HG02970 (cell line): ENCODE results near the gene ICE2.
"Not testable (repeated sequence)": the region's sequence is repeated elsewhere in the genome, so short reads cannot be mapped to it uniquely, and the experiment has no call there.

ENCODE experiments used
- ATAC-seq: cut with Tn5 transposase; IDR thresholded peaks from one replicate; pipeline ENCODE4 v1.9.1; 2021; ENCODE audit warnings: mild to moderate bottlenecking, moderate library complexity, moderate number of reproducible peaks; ENCODE audit not compliant: unreplicated experiment, low FRiP score

The ICE2 gene

GRCh38 chr15:60413231-60413824, 65.6 kb downstream of the ICE2 start:
- no peak for ATAC-seq

DNA sequence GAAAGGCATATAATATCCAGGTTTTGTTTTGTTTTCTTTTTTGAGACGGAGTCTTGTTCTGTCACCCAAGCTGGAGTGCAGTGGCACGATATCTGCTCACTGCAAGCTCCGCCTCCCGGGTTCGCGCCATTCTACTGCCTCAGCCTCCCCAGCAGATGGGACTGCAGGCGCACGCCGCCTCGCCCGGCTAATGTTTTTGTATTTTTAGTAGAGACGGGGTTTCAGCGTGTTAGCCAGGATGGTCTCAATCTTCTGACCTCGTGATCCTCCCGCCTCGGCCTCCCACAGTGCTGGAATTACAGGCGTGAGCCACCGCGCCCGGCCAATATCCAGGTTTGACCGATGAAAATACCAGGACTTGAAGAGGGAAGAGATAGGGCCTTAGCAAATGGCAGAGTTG, 66.1 kb downstream of the ICE2 start:
- not testable (repeated sequence) for ATAC-seq

GRCh38 chr15:60411774-60412425, 67.0 kb downstream of the ICE2 start:
- ATAC-seq, result no peak

GRCh38 chr15:60410350-60410749, 68.6 kb downstream of the ICE2 start:
- not testable (repeated sequence) for ATAC-seq

- ATAC-seq, result no peak
Measured at GRCh38 chr15:60408463-60408981, 70.4 kb downstream of the ICE2 start.

DNA sequence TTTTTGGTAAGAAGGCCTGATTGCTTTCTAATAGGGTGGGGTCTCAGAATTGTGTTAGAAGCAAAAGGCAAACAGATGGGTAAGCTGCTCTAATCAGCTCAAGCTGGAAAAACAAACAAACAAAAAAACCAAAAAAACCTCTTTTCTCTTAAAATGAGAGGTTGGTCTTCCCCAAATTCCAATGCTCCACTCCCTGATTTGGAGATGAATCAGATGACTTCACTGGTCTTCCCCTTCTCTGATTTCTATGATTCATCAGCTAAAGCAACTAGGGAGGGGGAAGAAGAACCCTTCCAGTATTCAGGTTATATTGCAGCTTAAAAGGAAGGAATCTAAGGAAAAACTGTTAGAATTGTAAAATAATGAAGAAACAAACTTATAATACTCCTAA, 71.5 kb downstream of the ICE2 start:
- ATAC-seq, result no peak

DNA sequence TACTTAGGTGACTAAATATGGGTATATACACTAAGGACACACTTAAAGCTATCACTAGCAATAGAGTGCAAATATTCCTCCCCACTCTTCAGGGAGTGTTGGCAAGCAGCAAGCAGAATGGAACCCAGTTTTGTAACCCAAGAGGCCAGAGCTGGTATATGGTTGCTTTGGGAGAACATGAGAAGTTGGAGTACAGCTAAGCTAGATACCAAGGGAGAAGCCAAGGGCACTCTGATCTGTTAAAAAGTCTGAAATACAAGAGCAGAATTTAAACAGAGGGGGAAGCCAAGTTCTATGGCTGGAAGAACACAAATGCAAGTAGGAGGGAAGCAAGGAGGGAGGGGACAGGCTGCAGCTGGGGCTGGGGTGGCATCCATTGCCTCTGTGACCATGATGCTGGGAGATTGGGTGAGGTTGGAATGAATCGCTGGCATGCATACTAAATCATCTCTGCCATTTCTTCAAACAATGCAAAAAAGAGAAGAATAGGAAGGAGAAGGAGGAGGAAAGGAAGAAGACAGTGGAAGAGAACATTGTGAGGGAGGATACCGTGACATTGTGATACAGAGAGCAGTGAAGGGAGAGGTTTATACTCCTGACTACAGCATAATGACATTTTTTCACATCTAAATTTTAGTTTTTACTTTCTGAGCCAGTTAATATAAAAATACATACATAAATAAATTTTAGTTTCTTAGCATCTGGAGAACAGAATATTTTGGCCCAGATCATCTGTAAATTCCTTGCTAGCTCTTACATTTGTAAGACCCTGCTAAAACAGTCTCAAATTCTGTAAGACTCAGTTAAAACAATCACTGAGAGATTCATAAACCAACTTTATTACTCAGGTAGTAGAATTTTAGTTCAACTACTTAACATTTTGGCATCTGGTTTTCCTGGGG, 72.2 kb downstream of the ICE2 start:
- ATAC-seq, result no peak

- ATAC-seq, result no peak
Measured at GRCh38 chr15:60405399-60405798, 73.5 kb downstream of the ICE2 start.

- not testable (repeated sequence) for ATAC-seq
Measured at GRCh38 chr15:60404351-60404750, 74.6 kb downstream of the ICE2 start.

- no peak for ATAC-seq
Measured at GRCh38 chr15:60400944-60401343, 78.0 kb downstream of the ICE2 start.

DNA sequence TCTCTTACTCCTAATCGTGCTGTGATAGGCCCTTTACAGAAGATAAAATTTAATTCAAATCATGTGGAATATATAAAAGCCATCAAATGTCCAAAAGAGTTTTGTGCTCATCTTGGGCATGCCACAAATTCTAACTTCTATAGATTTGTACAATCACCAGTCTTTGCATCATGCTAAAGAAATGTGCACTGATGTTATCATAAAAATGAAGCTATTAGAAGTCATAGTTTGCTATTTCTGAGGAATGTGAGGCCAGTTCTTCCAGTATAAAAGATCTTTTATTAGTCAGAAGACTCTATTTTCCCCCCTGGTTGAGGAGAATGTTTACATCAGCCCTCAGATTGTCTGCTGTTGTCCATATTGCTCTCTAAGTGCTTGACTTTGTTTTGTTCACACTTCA, 79.0 kb downstream of the ICE2 start:
- ATAC-seq, result no peak

DNA sequence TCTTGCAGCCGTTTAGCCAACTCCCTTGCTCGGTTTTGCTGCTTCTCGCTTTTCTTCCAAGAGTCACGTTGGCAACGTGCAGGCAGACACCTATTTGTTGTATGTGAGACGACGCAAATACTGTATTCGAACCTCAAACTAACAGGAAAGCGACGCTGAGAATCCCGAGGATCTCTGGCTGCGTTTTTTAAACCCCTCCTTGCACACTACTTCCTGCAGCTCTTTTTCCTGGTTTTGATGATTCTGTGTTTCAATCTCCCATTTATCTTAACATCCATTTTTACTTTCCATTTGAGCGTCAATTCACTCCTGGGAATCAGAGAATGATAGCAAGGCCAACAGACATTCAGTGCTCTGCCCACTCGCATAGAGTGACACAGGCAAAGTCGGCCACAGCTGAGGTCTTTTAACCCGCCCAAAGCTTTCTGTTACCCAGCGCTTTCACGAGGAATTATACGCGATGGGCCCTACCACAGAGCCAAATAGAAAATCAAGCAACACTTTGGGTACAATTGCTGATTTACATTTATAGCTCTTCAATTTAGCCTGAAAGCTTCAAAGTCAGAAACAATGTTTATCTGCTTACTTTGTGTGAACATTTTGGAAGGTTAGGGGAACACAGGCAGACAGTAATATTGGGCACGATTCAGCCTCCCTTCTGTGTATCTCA, 79.6 kb downstream of the ICE2 start:
- ATAC-seq, result no peak

DNA sequence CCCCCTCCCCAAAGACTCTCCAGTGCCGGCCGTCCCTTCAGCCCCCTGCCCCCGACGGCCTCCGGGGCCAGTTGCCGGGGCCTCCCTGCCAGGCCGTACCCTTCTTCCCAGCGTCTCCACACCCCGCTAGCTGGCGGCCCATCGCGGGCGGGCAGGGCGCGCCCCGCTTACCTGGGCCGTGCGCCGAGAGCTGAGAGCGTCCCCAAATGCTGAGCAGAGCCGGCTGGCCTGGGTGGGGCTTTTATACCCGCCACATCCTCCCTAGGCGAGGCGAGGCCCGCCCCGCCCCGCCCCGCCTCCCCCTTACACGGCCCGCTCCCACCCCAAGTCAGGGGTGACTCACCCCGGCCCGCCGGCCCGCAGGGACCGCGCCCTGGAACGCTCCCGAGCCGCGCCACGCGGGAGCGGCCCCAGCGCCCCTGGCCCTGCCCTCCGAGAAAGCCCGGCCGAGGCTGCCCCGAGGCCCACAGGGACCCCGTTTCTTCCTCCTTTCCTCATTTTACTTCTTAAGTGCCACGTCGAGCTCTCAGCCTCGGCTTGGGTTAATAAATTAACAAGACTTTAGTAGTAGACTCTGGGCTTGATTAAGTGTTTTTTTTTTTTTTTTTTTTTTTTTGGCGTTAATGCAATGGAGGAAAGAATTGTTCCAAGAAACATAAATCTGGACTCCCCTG, 81.0 kb downstream of the ICE2 start, which contains the start of gene ANXA2:
ANXA2 (minus strand) TSS at position 215 of the 674 bp plus-strand sequence. CDS start 11,911 bp downstream, outside the sequence.
- peak; percentile 64 for ATAC-seq

DNA sequence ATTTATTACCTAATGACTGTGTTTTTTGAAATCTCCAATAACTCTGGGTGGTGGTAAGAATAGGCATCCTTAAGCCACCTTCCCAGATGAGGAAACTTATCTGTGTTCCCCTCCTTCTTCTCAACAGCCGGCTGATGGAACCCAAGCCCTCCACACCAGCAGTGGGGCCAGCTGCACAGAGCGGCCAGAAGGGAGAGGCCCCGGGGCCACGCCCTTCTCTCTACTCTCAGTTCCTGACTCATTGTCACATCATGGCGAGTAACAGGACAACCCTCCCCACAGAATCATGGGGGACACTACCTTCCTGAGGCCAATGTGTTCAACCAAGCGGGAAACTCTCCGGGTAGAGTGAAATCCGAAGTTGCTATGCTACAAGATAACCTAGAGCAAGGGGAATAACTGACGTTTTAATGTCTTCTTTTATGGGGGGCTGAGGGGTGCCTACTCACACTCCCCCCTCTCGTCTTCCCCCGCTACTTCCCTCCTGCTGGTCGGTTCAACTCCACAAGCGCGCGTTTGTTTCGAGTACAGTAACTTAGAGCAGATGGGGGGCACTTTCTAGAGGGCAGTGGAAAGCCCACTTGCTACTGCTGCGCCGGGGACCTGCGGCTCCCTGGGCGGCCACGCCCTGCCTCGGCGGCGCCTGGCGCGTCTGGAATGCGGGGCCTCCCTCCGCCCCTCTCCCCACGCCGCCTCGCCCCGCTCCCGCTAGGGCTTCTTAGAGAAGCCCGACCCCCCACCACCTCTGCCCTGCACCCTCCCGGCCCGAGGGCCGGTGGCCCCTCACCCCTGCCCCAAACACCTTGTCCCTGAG, 81.8 kb downstream of the ICE2 start:
- ATAC-seq, result peak; percentile 58

- ATAC-seq, result no peak
Measured at GRCh38 chr15:60396560-60396957, 82.4 kb downstream of the ICE2 start.

GRCh38 chr15:60396100-60396499, 82.8 kb downstream of the ICE2 start:
- ATAC-seq, result no peak

DNA sequence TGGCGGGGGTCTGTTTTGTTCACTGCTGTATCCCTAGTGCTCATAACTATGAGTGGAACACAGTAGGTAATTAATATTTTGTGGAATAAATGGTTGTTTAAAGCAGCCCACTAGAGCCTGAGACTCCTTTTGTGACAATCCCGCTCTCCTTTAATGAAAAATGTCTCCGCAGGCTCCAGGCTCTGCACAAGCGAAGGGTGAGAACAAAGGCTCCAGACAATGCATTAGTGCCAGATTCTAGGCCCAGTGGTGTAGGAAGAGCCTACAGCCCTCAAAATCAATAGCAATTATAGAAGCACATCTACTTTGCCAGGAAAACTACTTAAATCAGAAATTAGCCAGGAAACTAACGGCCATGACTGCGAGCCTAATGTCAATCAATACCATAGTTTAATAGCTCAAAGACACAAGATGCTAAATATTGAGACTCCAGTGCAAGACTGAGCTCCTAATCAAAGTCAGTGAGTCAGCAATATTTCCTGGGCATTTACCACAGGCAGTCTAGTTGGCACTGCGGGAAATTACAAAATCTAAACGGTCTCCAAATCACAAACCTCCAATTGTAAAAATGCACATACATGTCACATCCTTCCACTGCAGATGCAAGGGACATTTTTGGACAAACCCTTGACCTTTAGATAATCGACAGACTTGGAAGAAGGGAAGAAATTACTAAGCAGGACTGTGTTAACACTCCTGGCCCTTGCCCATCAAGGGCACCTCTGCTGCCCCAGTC, 83.5 kb downstream of the ICE2 start:
- ATAC-seq, result no peak

DNA sequence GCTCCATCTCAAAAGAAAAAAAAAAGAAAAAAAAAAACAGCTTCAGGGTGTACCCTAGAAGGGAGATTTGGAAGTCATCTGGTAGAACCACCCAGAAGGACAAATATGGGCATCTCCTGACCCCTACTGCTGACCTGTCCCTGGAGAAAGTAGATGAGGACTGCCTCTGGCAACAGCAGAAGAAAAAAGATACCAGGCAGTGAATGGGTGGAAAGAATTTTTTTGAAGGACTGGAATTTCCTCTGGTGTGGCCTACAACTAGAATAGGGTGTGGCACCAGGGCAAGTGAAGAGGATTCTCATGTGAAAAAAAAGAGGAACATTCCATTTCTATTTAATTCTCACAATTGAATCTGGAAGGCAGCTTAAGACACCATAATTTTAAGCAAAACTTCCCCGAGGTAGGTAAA, 84.2 kb downstream of the ICE2 start:
- no peak for ATAC-seq
